Nephron (organoid): ENCODE measurements around the gene ARIH2.

ENCODE experiments used
- H3K27ac Mint-ChIP-seq, 3 experiments: 2 replicates each; pipeline ENCODE4 v1.8.0; 2020; ENCODE audit warnings: mixed read lengths in 3 of 3, mild to moderate bottlenecking in 2 of 3, moderate library complexity in 1 of 3
- H3K27me3 Mint-ChIP-seq: 2 replicates; pipeline ENCODE4 v1.8.0; 2021; ENCODE audit warnings: low read depth, mild to moderate bottlenecking, moderate library complexity, mixed read lengths
- H3K36me3 Mint-ChIP-seq: 2 replicates; pipeline ENCODE4 v1.8.0; 2020; ENCODE audit warnings: low read depth, mixed read lengths
- H3K4me1 Mint-ChIP-seq: 2 replicates; pipeline ENCODE4 v1.8.0; 2020; ENCODE audit warnings: mixed read lengths
- H3K4me3 Mint-ChIP-seq, 3 experiments: 2 replicates each; pipeline ENCODE4 v1.8.0; 2020; ENCODE audit warnings: mild to moderate bottlenecking in 3 of 3, mixed read lengths in 3 of 3, moderate library complexity in 2 of 3
- H3K9me3 Mint-ChIP-seq: 2 replicates; pipeline ENCODE4 v1.8.0; 2020; ENCODE audit warnings: mixed read lengths
- TF ChIP-seq, protein P1 (sequence below), 3 experiments: fragments of 200-600 bp; sonication (generic); IDR thresholded peaks; one replicate each; pipeline ENCODE4 v1.5.0; 2021; ENCODE audit warnings: antibody characterized with exemption in 3 of 3; ENCODE audit not compliant: unreplicated experiment in 3 of 3

The ARIH2 gene

DNA sequence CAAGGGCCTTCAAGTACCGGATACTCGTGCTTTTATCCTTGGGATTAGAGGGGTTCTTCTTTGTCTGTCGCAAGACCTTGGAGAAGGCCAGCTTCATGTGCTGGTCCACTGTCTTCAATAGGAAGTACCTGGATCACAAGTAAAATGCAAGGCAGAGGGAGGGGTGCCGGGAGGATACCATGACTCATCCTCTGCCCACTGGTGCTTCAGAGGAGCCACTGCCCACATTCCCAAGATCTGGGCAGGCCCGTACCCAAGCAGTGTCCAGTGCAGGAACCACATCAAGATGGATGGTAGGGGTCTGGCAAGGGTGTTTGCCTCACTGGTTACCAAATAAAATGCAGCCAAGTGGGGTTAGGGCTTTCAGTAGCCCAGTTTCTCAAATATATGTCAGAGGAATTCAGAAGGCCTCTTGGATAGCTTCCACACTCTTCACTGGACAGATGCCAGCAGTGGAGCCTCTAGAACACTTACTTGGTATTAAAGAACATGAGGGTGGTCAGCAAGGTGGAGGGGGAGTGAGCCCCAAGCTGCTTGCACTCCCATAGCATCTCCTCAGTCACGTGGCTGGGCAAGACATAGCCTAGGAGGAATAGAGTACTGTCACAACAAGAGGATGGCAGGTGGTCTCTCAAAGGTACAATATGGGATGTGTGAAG lies 114.1 kb downstream of the ARIH2 start:
- H3K36me3 Mint-ChIP-seq: peaks cover 58% of the 10 kb centered on the region
- TF ChIP-seq, protein P1, sequence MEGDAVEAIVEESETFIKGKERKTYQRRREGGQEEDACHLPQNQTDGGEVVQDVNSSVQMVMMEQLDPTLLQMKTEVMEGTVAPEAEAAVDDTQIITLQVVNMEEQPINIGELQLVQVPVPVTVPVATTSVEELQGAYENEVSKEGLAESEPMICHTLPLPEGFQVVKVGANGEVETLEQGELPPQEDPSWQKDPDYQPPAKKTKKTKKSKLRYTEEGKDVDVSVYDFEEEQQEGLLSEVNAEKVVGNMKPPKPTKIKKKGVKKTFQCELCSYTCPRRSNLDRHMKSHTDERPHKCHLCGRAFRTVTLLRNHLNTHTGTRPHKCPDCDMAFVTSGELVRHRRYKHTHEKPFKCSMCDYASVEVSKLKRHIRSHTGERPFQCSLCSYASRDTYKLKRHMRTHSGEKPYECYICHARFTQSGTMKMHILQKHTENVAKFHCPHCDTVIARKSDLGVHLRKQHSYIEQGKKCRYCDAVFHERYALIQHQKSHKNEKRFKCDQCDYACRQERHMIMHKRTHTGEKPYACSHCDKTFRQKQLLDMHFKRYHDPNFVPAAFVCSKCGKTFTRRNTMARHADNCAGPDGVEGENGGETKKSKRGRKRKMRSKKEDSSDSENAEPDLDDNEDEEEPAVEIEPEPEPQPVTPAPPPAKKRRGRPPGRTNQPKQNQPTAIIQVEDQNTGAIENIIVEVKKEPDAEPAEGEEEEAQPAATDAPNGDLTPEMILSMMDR (IDR thresholded peaks at IDR 0.05; ENCODE audit: unreplicated experiment in 3 of 3): no peak

DNA sequence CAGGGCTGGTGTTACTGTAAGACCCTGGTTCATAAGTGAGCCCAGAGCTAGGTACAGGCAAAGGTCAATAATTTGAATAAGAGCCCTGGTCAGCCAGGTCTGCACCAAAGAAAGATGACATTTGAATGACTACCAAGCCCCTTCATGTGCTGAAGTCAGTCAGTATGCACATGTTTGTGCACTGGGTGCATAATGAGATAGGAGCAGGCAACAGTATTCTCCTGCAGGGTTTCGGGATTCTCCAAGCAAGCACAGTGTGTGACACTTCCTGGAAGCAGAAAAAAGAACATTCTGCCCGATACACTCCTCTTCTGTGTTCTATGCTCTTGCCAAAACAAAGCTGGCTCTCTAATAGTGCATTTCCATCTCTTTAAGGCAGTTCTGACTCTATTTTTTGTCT lies 116.0 kb downstream of the ARIH2 start:
- TF ChIP-seq, protein P1 (IDR thresholded peaks at IDR 0.05; ENCODE audit: unreplicated experiment in 3 of 3): no peak
- Mint-ChIP-seq H3K36me3 (peaks cover 52% of the 10 kb centered on the region), H3K4me1 (peaks cover under 1% of the 10 kb centered on the region), H3K9me3 (no peaks in the 10 kb centered on the region), H3K4me3 (no peak overlapping the region), H3K27ac (no peak overlapping the region), H3K27me3 (no peaks in the 10 kb centered on the region)

More for the DNA sequence above, 114.1 kb downstream of the ARIH2 start:
- no peak overlapping the region for H3K4me3 Mint-ChIP-seq
- no peaks in the 10 kb centered on the region for H3K9me3 Mint-ChIP-seq
- H3K4me1 Mint-ChIP-seq: peaks cover 17% of the 10 kb centered on the region
- H3K27ac Mint-ChIP-seq: no peak overlapping the region
- H3K27me3 Mint-ChIP-seq: no peaks in the 10 kb centered on the region

DNA sequence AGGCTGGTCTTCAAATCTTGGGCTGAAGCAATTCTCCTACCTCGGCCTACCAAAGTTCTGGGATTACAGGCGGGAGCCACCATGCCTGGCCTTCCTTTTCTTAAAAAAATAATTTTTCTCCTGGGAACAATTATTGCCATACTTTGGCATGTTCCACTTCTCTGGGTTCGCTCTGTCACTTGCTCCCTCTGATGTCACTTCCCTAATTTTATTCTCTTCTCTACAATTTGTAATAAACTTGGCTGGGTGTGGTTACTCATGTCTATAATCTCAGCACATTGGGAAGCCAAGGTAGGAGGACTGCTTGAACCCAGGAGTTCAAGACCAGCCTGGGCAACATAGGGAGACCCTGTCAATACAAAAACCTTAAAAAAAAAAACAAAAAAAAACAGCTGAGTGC lies 116.6 kb downstream of the ARIH2 start:
- no peaks in the 10 kb centered on the region for H3K4me1 Mint-ChIP-seq
- H3K36me3 Mint-ChIP-seq: peaks cover 55% of the 10 kb centered on the region
- TF ChIP-seq, protein P1 (IDR thresholded peaks at IDR 0.05; ENCODE audit: unreplicated experiment in 3 of 3): no peak
- no peaks in the 10 kb centered on the region for H3K9me3 Mint-ChIP-seq
- H3K27ac Mint-ChIP-seq: no peak overlapping the region
- no peak overlapping the region for H3K4me3 Mint-ChIP-seq
- no peaks in the 10 kb centered on the region for H3K27me3 Mint-ChIP-seq
